Measurements from ENCODE around the gene ARHGEF40.

ARHGEF40 gene

GRCh38 chr14:21059842-21060613 is 10.1 kb upstream of the ARHGEF40 start:
- Histone ChIP-seq H2AFZ (ENCODE audit: low read depth, low read length) (no peak overlapping the region), H3K4me2 (ENCODE audit: insufficient read depth, low read length) (no peak overlapping the region), H3K27ac (ENCODE audit: low read length) (no peak overlapping the region), H3K4me3 (ENCODE audit: low read depth in 1 of 2, low read length in 2 of 2) (no peak overlapping the region), H4K20me1 (ENCODE audit: insufficient read depth, low read length) (no peaks in the 10 kb centered on the region), H3K27me3 (ENCODE audit: insufficient read depth, low read length, poor library complexity) (peaks cover 24% of the 10 kb centered on the region), H3K9ac (ENCODE audit: low read depth, low read length) (no peak overlapping the region), H3K36me3 (ENCODE audit: insufficient read depth, low read length) (no peaks in the 10 kb centered on the region), H3K4me1 (ENCODE audit: insufficient read depth, low read length) (no peaks in the 10 kb centered on the region), H3K79me2 (ENCODE audit: insufficient read depth, low read length) (no peaks in the 10 kb centered on the region), H3K9me3 (ENCODE audit: insufficient read depth, low read length, severe bottlenecking) (no peaks in the 10 kb centered on the region)
- TF ChIP-seq CTCF (IDR thresholded peaks at IDR 0.05; ENCODE audit: borderline replicate concordance, extremely low read depth, low read length, poor library complexity, severe bottlenecking) (no peak), EZH2 (IDR thresholded peaks at IDR 0.05; ENCODE audit: borderline replicate concordance, low read depth, low read length, severe bottlenecking) (no peak)
- no peak for ATAC-seq (ENCODE audit: insufficient read depth, low read depth)
- DNase-seq = no peak

GRCh38 chr14:21060614-21061346 is 9.3 kb upstream of the ARHGEF40 start:
- TF ChIP-seq EZH2 (IDR thresholded peaks at IDR 0.05; ENCODE audit: borderline replicate concordance, low read depth, low read length, severe bottlenecking) = no peak
- TF ChIP-seq CTCF (IDR thresholded peaks at IDR 0.05; ENCODE audit: borderline replicate concordance, extremely low read depth, low read length, poor library complexity, severe bottlenecking) = no peak
- no peaks in the 10 kb centered on the region for H4K20me1 ChIP-seq (ENCODE audit: insufficient read depth, low read length)
- ATAC-seq (ENCODE audit: insufficient read depth, low read depth) = no peak
- H3K27ac ChIP-seq (ENCODE audit: low read length) = no peak overlapping the region
- no peaks in the 10 kb centered on the region for H3K4me1 ChIP-seq (ENCODE audit: insufficient read depth, low read length)
- no peaks in the 10 kb centered on the region for H3K9me3 ChIP-seq (ENCODE audit: insufficient read depth, low read length, severe bottlenecking)
- H3K9ac ChIP-seq (ENCODE audit: low read depth, low read length) = no peak overlapping the region
- H3K4me2 ChIP-seq (ENCODE audit: insufficient read depth, low read length) = no peak overlapping the region
- no peaks in the 10 kb centered on the region for H3K79me2 ChIP-seq (ENCODE audit: insufficient read depth, low read length)
- H2AFZ ChIP-seq (ENCODE audit: low read depth, low read length) = no peak overlapping the region
- DNase-seq = no peak
- no peak overlapping the region for H3K4me3 ChIP-seq (ENCODE audit: low read depth in 1 of 2, low read length in 2 of 2)
- H3K27me3 ChIP-seq (ENCODE audit: insufficient read depth, low read length, poor library complexity) = peaks cover 24% of the 10 kb centered on the region
- H3K36me3 ChIP-seq (ENCODE audit: insufficient read depth, low read length) = no peaks in the 10 kb centered on the region

GRCh38 chr14:21061347-21061668 is 8.8 kb upstream of the ARHGEF40 start:
- DNase-seq (no peak), ATAC-seq (ENCODE audit: insufficient read depth, low read depth) (no peak)
- H3K27ac ChIP-seq (ENCODE audit: low read length) = no peak overlapping the region
- no peaks in the 10 kb centered on the region for H4K20me1 ChIP-seq (ENCODE audit: insufficient read depth, low read length)
- H3K79me2 ChIP-seq (ENCODE audit: insufficient read depth, low read length) = no peaks in the 10 kb centered on the region
- no peaks in the 10 kb centered on the region for H3K36me3 ChIP-seq (ENCODE audit: insufficient read depth, low read length)
- H3K9me3 ChIP-seq (ENCODE audit: insufficient read depth, low read length, severe bottlenecking) = no peaks in the 10 kb centered on the region
- TF ChIP-seq EZH2 (IDR thresholded peaks at IDR 0.05; ENCODE audit: borderline replicate concordance, low read depth, low read length, severe bottlenecking) = no peak
- TF ChIP-seq CTCF (IDR thresholded peaks at IDR 0.05; ENCODE audit: borderline replicate concordance, extremely low read depth, low read length, poor library complexity, severe bottlenecking) = no peak
- peaks cover 24% of the 10 kb centered on the region for H3K27me3 ChIP-seq (ENCODE audit: insufficient read depth, low read length, poor library complexity)
- H3K9ac ChIP-seq (ENCODE audit: low read depth, low read length) = no peak overlapping the region
- H3K4me3 ChIP-seq (ENCODE audit: low read depth in 1 of 2, low read length in 2 of 2) = no peak overlapping the region
- H3K4me1 ChIP-seq (ENCODE audit: insufficient read depth, low read length) = no peaks in the 10 kb centered on the region
- H3K4me2 ChIP-seq (ENCODE audit: insufficient read depth, low read length) = no peak overlapping the region
- no peak overlapping the region for H2AFZ ChIP-seq (ENCODE audit: low read depth, low read length)
